GM19239 (cell line): Measurements from ENCODE around the gene CITED2.
A peak's percentile ranks its signal among the peaks of the same experiment; 100 is the strongest.
"Not testable (repeated sequence)": the region's sequence is repeated elsewhere in the genome, so short reads cannot be mapped to it uniquely, and the experiment has no call there.

Experiments
- DNase-seq: peaks from one replicate; pipeline ENCODE4 v3.0.0; 2011; ENCODE audit warnings: low spot score; ENCODE audit not compliant: insufficient read length
- FAIRE-seq: peaks from 2 replicates; lab custom pipeline; 2011; peaks lifted over from hg19 to GRCh38; lab: Jason Lieb, UNC

Gene CITED2

DNA sequence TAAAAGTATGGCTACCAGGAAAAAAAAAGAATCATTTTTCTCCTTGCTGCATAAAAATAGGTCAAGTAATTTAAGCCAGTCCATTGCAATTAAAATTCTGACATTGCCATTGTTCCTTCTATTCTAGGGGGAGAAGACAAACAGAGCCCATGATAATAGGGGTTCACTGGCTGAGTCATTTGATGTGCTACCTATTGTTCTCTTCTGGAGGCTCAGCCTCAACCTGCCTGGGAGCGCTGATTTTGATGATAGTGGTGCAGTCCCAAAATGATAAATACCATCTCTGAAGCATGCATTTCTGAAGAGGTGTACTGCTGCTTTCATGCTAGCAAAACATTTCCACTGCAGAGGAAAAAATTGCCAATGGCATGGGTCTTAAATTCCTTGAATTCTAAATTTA is 5.8 kb downstream of the CITED2 start:
- DNase-seq, result no peak
- no peak for FAIRE-seq

DNA sequence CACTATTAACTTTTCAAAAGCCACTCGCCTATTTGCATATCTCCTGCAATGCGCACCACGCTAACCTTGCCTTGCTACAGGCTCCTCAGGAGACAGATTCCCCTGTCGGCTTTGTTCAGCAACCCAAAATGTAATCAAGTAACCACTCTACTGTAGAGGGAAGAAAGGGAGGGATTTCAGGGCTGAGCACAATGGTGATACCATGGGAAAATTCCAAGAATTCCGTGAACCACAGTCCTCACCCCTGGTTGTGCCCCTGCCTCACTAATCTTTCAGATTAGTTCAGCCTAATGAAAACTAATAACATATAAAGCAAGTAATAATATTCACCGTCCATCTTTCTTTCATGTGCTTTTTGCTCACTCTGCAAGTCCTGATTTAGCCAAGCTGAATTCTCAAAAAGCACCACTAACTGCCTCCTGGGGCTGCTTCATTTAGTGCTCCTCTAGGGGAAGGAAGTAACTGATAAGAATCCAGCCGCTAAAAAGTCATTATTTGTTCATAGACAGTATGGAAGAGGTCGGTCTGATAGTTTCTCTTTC is 6.6 kb downstream of the CITED2 start:
- DNase-seq, result no peak
- no peak for FAIRE-seq

DNA sequence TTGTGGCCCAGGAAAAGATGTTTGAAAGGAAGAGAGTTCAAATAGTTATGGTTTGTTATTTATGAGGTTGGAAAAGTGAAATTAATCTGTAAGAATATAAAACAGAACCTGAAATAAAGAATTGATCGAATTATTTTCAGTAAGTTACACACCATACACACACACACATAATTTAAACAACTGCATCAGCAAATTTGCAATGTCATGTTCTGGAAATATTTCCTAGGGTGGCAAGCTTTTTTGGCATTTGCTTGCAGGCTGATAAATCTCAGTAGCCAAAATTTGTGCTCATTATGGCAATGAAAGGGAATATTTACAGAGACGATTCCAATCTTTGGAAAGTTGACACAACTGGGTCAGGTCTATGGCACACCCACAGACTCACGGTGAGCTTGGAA is 9.5 kb downstream of the CITED2 start:
- DNase-seq, result no peak
- no peak for FAIRE-seq

DNA sequence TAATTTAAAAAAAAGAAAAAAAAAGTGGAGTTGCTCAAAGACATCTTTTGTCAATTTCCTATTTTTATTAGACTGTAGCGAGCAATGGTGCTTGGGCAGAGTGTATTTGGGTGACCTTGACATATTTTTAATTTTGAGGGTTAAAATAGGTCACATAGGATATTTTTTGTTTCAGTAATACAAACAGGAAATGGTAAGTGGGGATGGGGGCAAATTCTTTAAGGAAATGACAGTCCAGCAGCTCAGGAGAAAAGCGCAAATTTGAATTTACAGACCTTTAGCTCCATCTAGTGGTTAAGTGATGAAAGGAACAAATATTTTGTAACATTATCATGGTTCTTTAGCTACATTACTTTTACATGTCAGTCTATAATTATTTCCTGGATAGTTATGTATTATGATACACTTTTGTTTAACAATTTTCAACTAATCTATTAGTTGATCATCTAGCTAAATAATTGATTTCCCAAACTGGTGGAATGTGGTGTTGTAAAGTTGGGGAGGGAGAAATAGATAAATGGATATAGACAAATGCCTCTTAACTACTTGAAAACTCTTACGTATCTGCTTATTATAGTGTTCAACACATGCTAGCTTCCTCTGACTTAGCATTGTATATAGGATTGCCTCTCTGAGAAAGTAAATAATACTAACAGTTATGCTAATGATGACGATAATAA is 10.0 kb downstream of the CITED2 start:
- DNase-seq (no peak), FAIRE-seq (peak; percentile 91)

- not testable (repeated sequence) for FAIRE-seq, DNase-seq
These were observed 10.7 kb downstream of the CITED2 start for GRCh38 chr6:139363797-139364196.

DNA sequence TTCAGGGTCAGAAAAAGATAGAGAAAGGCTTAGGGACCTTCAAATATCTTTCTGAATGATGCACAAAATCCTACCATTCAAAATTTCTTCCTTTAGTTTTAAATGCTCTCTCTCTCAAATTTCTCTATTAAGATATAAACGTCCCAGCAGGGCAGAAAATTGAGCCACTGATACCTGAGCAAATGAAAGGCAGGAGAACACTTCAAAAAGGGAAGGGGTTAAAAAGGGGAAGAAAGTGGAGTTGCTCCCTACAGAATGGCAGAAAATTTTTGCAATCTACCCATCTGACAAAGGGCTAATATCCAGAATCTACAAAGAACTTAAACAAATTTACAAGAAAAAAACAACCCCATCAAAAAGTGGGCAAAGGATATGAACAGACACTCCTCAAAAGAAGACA is 11.3 kb downstream of the CITED2 start:
- DNase-seq, result not testable (repeated sequence)

GRCh38 chr6:139361211-139361610 is 13.2 kb downstream of the CITED2 start:
- DNase-seq (no peak), FAIRE-seq (no peak)

More for the DNA sequence above, 11.3 kb downstream of the CITED2 start:
- not testable (repeated sequence) for FAIRE-seq

GRCh38 chr6:139356924-139357323 is 17.5 kb downstream of the CITED2 start:
- no peak for FAIRE-seq
- no peak for DNase-seq

- FAIRE-seq, result no peak
These were observed 18.5 kb downstream of the CITED2 start for GRCh38 chr6:139355777-139356445.

DNA sequence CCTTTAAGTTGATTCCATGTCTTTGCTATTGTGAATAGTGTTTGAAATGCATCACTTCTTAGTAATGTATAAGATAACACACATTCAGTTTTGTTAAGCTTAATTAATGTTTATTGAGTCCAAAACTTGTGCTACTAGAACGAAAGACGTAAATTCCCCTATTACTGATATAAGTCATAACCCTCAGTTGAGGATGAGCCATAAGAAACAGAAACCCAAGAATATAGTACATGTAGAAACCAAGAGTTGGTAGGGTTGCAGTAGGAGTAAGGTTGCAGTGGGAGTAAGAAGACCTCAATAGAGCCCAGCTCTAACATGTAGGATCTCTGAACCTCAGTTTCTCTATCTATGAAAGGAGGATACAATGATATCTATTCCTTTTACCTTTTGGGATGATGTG is 19.3 kb downstream of the CITED2 start:
- no peak for DNase-seq
- FAIRE-seq, result no peak

More at GRCh38 chr6:139355777-139356445, 18.5 kb downstream of the CITED2 start:
- DNase-seq, result no peak

DNA sequence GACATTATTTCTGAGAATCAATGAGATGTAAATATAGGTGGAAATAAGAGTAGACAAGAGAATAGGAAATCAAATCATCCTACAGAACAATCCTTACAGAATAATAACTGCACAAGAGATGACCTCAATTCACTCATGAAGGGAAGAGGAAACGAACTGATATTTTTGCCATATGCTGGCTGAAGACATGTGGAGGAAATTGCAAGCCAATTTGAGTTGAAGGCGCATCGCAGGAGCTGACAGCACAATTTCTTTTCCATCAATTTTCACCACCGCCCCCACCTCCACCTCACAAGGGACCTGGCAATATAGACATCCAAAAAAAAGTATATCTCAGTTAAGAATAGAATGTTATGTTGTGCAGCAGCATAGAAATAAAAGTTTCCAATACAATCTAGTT is 20.3 kb downstream of the CITED2 start:
- FAIRE-seq (no peak), DNase-seq (no peak)

DNA sequence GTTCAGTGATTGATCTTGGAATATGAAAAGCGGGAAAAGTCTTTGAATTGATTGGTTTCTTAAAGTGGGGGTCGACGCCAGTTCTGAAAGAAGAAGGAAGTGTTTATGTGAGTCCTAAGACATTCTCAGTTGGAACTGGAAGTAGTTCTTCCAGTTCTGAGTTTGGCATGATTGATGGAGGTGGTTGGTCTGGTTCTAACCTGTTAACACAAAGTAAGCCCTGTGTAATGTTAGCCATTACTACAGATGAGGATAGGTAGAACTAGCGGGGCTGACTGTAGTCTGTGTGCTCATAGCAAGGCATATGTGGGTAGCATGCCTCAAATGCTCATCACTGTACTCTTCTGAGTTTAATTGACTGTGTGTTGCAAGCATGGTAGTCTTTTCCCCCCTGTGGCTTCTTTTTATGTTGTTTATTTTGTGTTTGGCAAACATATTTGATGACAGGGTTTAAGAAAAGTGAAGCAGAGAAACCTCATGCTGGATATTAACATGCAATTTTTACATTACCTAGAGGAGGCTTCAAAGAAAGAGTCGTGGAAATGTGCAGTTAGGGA is 24.9 kb downstream of the CITED2 start:
- DNase-seq, result no peak
- FAIRE-seq, result no peak

DNA sequence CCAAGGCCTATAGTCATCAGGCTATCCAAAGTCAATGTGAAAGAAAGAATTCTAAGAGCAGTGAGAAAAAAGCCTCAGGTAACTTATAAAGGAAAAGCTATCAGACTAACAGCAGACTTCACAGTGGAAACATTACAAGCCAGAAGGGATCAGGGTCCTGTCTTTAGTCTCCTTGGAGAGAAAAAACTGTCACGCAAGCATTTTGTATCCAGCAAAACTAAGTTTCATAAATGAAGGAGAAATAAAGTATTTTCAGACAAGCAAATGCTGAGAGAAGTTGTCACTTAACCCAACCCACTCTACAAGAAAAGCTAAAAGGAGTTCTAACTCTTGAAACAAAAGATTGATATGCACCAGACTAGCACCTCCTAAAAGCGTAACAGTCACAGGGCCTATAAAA is 28.1 kb downstream of the CITED2 start:
- no peak for DNase-seq
- no peak for FAIRE-seq

DNA sequence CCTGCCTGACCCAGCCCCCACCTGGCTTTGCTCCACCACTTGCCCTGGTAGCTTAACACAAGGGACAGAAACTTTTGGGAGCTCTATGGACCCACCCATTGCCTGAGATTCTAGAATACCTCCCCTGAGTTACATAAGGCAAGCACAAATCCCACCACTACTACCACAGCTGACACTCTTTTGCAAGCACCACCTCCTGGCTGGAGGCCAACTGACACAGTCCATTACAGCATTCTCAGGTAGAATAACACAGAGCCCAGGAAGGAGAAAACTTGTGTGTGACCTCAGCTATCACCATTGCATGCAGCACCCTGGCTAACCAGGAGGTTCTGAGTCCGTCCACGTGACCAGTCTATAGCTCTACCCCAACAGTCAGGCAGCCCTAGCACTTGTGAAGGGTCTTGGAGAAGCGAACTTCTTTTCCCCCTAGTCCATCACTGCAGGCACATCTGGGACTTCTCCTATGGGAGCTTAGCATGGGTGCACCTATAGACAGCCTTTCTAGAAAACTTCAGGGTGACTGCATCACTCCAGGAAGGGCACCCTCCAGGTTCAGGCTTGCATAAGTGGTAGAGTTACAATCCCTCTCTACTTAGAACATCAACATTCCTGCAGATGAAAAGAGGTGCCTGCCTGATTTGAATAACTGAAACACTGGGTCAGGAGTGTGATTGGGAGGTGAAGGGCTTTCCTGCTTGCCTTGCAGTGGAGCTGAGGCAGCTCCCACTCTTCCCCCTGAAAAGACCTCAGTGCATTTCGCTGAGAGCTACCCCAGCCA is 30.1 kb downstream of the CITED2 start:
- no peak for FAIRE-seq
- DNase-seq, result no peak

DNA sequence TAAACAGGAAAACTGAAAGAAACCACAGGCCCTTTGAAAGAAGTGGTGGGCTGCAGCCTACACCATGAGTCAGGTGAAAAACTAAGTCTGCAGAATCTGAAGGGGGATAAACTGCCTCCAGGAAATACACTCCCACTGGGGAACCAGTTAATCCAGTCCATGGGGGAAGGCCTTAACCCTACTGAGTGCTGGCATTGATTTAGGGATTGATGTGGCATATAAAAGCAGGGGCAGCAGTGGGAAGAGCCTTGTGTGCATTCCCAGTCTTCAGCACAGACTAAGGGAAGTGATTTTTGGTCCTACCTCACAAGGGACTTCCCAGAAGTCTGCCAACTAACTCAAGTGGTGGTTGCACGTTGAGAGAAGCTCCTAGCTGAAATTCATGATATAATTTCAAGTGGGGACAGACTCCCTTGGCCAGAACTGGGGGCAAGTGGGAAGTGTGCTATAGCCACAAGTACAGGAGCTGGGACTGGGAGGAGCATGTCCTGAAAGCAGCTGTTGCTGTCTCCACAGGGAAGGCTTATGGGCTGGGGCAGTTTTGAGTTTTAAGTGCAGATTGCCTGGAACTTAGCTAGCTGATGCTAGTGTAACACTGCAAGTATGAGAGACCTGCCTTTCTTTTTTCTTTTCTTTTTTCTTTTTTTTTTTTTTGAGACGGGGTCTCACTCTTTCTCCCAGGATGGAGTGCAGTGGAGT is 31.2 kb downstream of the CITED2 start:
- DNase-seq (no peak), FAIRE-seq (no peak)

- DNase-seq (no peak), FAIRE-seq (no peak)
These were observed 33.4 kb downstream of the CITED2 start for GRCh38 chr6:139341060-139341459.

GRCh38 chr6:139338795-139339194 is 35.7 kb downstream of the CITED2 start:
- DNase-seq (no peak), FAIRE-seq (no peak)

DNA sequence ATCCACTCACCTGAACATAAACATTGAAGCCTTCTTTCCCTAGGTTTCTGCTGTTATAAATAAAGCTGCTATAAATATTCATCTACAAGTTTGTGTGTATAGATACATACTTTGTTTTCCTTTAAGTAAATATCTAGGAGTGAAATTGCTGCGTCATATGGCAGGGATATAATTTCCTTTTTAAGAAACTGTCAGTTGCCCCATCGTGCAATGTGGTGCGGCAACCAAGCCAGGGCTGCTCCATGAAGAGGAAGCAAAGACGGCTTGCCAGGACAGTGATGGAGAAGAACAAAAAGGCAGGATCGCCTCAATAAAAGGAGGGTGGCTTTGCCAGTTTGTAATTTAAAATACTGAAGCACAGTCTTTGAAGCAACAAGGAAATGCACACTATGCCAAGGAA is 36.6 kb downstream of the CITED2 start:
- no peak for DNase-seq

DNA sequence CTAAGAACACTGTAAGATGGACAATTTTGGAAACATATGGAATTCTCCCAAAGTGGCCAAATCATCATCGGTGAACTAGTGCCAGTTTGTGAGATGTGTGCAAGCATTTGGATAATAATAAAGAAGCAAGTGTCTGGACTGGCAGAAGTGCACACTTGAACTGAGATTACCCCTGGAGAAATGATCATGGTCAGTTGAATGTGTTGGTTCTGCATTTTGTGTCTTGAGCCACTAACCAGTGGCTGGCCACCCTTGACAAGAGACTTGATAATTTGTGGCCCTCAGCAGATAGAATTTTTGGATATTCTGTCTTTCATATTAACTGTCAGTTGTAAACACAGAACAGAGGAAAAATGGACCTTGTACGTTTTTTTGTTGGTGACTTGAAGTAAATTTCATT is 37.4 kb downstream of the CITED2 start:
- no peak for FAIRE-seq
- DNase-seq, result no peak

More for the DNA sequence above, 36.6 kb downstream of the CITED2 start:
- FAIRE-seq, result no peak

DNA sequence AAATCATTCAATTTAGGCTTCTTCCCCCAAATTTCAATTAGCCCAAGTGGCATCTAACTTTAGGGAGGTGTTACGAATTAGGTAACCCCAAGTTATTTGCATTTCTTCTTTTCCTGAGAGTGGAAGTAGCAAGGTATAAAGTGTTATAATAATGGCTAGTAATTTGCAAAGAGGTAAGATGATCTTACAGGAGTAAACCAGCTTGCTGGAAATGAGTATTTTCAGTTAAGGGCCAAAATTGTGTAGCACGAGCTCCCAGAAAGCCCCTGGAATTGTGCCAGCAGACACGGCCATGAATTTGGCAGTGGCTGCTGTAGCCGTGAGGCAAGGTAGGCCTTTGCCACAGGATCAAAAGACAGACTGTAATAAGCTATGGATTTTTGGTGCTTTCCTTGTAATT is 38.0 kb downstream of the CITED2 start:
- DNase-seq, result no peak
- no peak for FAIRE-seq
